H9 (cell line): ENCODE data around the gene IP6K2. TPM values are rescaled to one million over a fixed set of nuclear protein-coding genes. Genes with fewer than 3 reads are reported as not detected.

ENCODE experiments used
- DNase-seq: peaks from one replicate; pipeline ENCODE4 v3.0.0-alpha.2; 2017
- H2AFZ ChIP-seq: one replicate; pipeline ENCODE4 v1.6.1; 2013; ENCODE audit warnings: mild to moderate bottlenecking, low read length, control low read depth, moderate library complexity
- H2AK5ac ChIP-seq: 2 replicates; pipeline ENCODE4 v1.6.1; 2013; ENCODE audit warnings: low read length, control low read depth, mixed read lengths; ENCODE audit not compliant: insufficient read length
- H2BK120ac ChIP-seq: one replicate; pipeline ENCODE4 v1.6.1; 2013; ENCODE audit warnings: low read depth, mild to moderate bottlenecking, low read length, control low read depth, inconsistent platforms; ENCODE audit not compliant: poor library complexity, severe bottlenecking
- H2BK12ac ChIP-seq: 2 replicates; pipeline ENCODE4 v1.6.1; 2013; ENCODE audit warnings: low read length, control low read depth, mixed read lengths, low read depth; ENCODE audit not compliant: insufficient read length
- H2BK15ac ChIP-seq: 2 replicates; pipeline ENCODE4 v1.6.1; 2013; ENCODE audit warnings: low read depth, low read length, control low read depth
- H2BK20ac ChIP-seq: one replicate; pipeline ENCODE4 v1.6.1; 2013; ENCODE audit warnings: low read depth, mild to moderate bottlenecking, low read length, control low read depth, inconsistent platforms; ENCODE audit not compliant: poor library complexity, severe bottlenecking
- H2BK5ac ChIP-seq: 2 replicates; pipeline ENCODE4 v1.6.1; 2013; ENCODE audit warnings: low read length, control low read depth, mixed read lengths; ENCODE audit not compliant: insufficient read length
- H3K14ac ChIP-seq: 2 replicates; pipeline ENCODE4 v1.6.1; 2013; ENCODE audit warnings: low read length, control low read depth; ENCODE audit not compliant: insufficient read depth
- H3K18ac ChIP-seq: 2 replicates; pipeline ENCODE4 v1.6.1; 2013; ENCODE audit warnings: low read depth, mild to moderate bottlenecking, mixed read lengths, low read length, control low read depth; ENCODE audit not compliant: insufficient read length
- H3K23ac ChIP-seq: 2 replicates; pipeline ENCODE4 v1.6.1; 2013; ENCODE audit warnings: low read length, control low read depth, mixed read lengths, low read depth; ENCODE audit not compliant: insufficient read length
- H3K23me2 ChIP-seq: 2 replicates; pipeline ENCODE4 v1.6.1; 2013; ENCODE audit warnings: low read depth, mild to moderate bottlenecking, mixed read lengths, low read length, control low read depth; ENCODE audit not compliant: insufficient read length, poor library complexity, severe bottlenecking
- H3K27ac ChIP-seq: 2 replicates; pipeline ENCODE4 v1.5.1; 2013; ENCODE audit warnings: low read length, control low read depth, mixed read lengths, low read depth; ENCODE audit not compliant: insufficient read length
- H3K27me3 ChIP-seq: 2 replicates; pipeline ENCODE4 v1.6.1; 2013; ENCODE audit warnings: low read length, control low read depth, inconsistent platforms; ENCODE audit not compliant: insufficient read depth
- H3K4ac ChIP-seq: 2 replicates; pipeline ENCODE4 v1.6.1; 2013; ENCODE audit warnings: low read depth, mild to moderate bottlenecking, control low read depth, inconsistent platforms, low read length, moderate library complexity
- H3K4me1 ChIP-seq: 2 replicates; pipeline ENCODE4 v1.6.1; 2013; ENCODE audit warnings: low read length, control low read depth, inconsistent platforms; ENCODE audit not compliant: insufficient read depth
- H3K4me2 ChIP-seq: 2 replicates; pipeline ENCODE4 v1.6.1; 2013; ENCODE audit warnings: low read length, control low read depth, mixed read lengths; ENCODE audit not compliant: insufficient read length, insufficient read depth
- H3K56ac ChIP-seq: 2 replicates; pipeline ENCODE4 v1.6.1; 2013; ENCODE audit warnings: low read depth, mild to moderate bottlenecking, mixed read lengths, low read length, control low read depth; ENCODE audit not compliant: insufficient read length
- H3K79me1 ChIP-seq: 2 replicates; pipeline ENCODE4 v1.6.1; 2013; ENCODE audit warnings: low read depth, mild to moderate bottlenecking, moderate library complexity, low read length, control low read depth, inconsistent platforms; ENCODE audit not compliant: insufficient read depth, poor library complexity, severe bottlenecking
- H3K79me2 ChIP-seq: 2 replicates; pipeline ENCODE4 v1.6.1; 2013; ENCODE audit warnings: low read length, control low read depth, inconsistent platforms; ENCODE audit not compliant: insufficient read depth
- H3K9ac ChIP-seq: 2 replicates; pipeline ENCODE4 v1.6.1; 2013; ENCODE audit warnings: low read length, control low read depth, mixed read lengths; ENCODE audit not compliant: insufficient read length; ENCODE audit errors: extremely low read depth
- H3K9me3 ChIP-seq: one replicate; pipeline ENCODE4 v1.6.1; 2013; ENCODE audit warnings: low read depth, low read length, inconsistent platforms; ENCODE audit not compliant: control insufficient read depth
- H3T11ph ChIP-seq: one replicate; pipeline ENCODE4 v1.6.1; 2013; ENCODE audit warnings: mild to moderate bottlenecking, low read length, control low read depth, inconsistent platforms
- H4K20me1 ChIP-seq: one replicate; pipeline ENCODE4 v1.6.1; 2013; ENCODE audit not compliant: control insufficient read depth, insufficient read length, insufficient read depth
- H4K5ac ChIP-seq: 2 replicates; pipeline ENCODE4 v1.6.1; 2013; ENCODE audit warnings: low read depth, mild to moderate bottlenecking, mixed read lengths, low read length, control low read depth; ENCODE audit not compliant: insufficient read length
- H4K8ac ChIP-seq: replicated peaks from 2 replicates; pipeline ENCODE4 v1.6.1; 2013; ENCODE audit warnings: low read length, control low read depth, mixed read lengths, low read depth; ENCODE audit not compliant: insufficient read length
- H4K91ac ChIP-seq: 2 replicates; pipeline ENCODE4 v1.6.1; 2013; ENCODE audit warnings: low read depth, mild to moderate bottlenecking, moderate library complexity, mixed read lengths, low read length, control low read depth; ENCODE audit not compliant: insufficient read length
- H3K27ac Mint-ChIP-seq, 3 experiments: 2 replicates in 2 of 3; 3 replicates in 1 of 3; pipeline ENCODE4 v1.8.0; 2020 to 2021; ENCODE audit warnings: mixed read lengths in 3 of 3, mild to moderate bottlenecking in 1 of 3, moderate library complexity in 1 of 3
- H3K27me3 Mint-ChIP-seq: 2 replicates; pipeline ENCODE4 v1.8.0; 2021; ENCODE audit warnings: low read depth, mild to moderate bottlenecking, moderate library complexity, mixed read lengths
- H3K36me3 Mint-ChIP-seq, 3 experiments: 2 replicates in 2 of 3; 3 replicates in 1 of 3; pipeline ENCODE4 v1.8.0; 2020 to 2021; ENCODE audit warnings: low read depth in 3 of 3, mixed read lengths in 3 of 3; ENCODE audit not compliant: insufficient read depth in 1 of 3
- H3K4me1 Mint-ChIP-seq, 2 experiments: 2 replicates each; pipeline ENCODE4 v1.8.0; 2020; ENCODE audit warnings: mixed read lengths in 2 of 2
- H3K4me3 Mint-ChIP-seq, 2 experiments: 2 replicates in 1 of 2; 3 replicates in 1 of 2; pipeline ENCODE4 v1.8.0; 2020 to 2021; ENCODE audit warnings: mild to moderate bottlenecking in 2 of 2, mixed read lengths in 2 of 2, moderate library complexity in 1 of 2
- H3K9me3 Mint-ChIP-seq, 2 experiments: 2 replicates in 1 of 2; 3 replicates in 1 of 2; pipeline ENCODE4 v1.8.0; 2020; ENCODE audit warnings: mild to moderate bottlenecking in 2 of 2, mixed read lengths in 2 of 2, moderate library complexity in 1 of 2
- WGBS: extraction: QIAGEN DNeasy Blood & Tissue Kit; methylation state at CpG from one replicate; pipeline ENCODE4 v1.1.7; 2013; ENCODE audit warnings: missing lambda C conversion rate, low lambda C conversion rate, mixed read lengths; ENCODE audit not compliant: insufficient read length; ENCODE audit errors: extremely low coverage; 5-methylcytosine and 5-hydroxymethylcytosine counted together
- total RNA-seq: library from RNA; stranded (reverse); gene quantifications from 2 replicates; pipeline ENCODE4 v1.2.1, GENCODE V29; 2021
- TF ChIP-seq, protein P1 (sequence below): fragments of 200-600 bp; sonication (generic); conservative IDR thresholded peaks from 3 replicates; pipeline ENCODE4 v1.8.0; 2021; ENCODE audit warnings: antibody characterized with exemption, mild to moderate bottlenecking

Gene IP6K2
- total RNA-seq, 1 experiment from 2014 or later = 94.7 TPM

DNA sequence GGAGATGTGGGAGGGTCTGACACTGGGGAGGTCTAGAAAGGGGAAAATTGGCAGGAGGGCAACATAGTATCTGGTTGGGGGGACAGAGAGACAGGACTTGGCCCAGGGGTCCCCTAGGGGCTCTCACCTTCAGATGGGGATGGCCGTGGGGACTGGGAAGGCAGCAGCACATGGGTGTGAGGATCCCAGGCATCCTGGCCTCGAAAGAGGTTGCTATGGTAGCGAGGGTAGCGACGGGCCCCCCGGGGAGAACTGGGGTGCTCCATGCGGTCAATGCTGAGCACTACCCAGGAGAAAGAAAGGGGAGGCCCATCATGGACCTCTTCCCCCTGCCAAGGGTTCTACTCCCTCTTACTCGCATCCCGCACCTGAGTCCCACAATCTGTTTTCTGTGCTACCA lies 69.3 kb downstream of the IP6K2 start:
- Histone ChIP-seq H3K4me2 (no peak overlapping the region), H3K23me2 (no peaks in the 10 kb centered on the region), H3K56ac (no peak overlapping the region), H4K91ac (no peak overlapping the region), H2BK15ac (no peak overlapping the region), H4K5ac (no peak overlapping the region), H3K23ac (no peak overlapping the region), H3K79me1 (no peaks in the 10 kb centered on the region), H3K27me3 (no peaks in the 10 kb centered on the region), H3K9ac (no peak overlapping the region), H2BK5ac (no peak overlapping the region), H3K79me2 (no peaks in the 10 kb centered on the region), H3T11ph (no peak overlapping the region), H3K4ac (no peak overlapping the region), H2BK20ac (no peak overlapping the region), H3K18ac (no peak overlapping the region), H4K20me1 (peaks cover 2% of the 10 kb centered on the region), H4K8ac (no peak overlapping the region), H2BK120ac (no peak overlapping the region), H2BK12ac (no peak overlapping the region), H2AK5ac (no peak overlapping the region), H3K4me1 (no peaks in the 10 kb centered on the region), H2AFZ (no peak overlapping the region), H3K9me3 (no peaks in the 10 kb centered on the region), H3K14ac (no peak overlapping the region), H3K27ac (no peak overlapping the region)
- no peaks in the 10 kb centered on the region for H3K27me3 Mint-ChIP-seq
- peaks cover 23 to 54% (median 54%) of the 10 kb centered on the region in 3 experiments for H3K36me3 Mint-ChIP-seq
- no peaks in the 10 kb centered on the region for H3K9me3 Mint-ChIP-seq
- no peaks in the 10 kb centered on the region for H3K4me1 Mint-ChIP-seq
- no peak overlapping the region for H3K27ac Mint-ChIP-seq
- H3K4me3 Mint-ChIP-seq = no peak overlapping the region
- no CpG with 5 or more reads among the region's 9 CpGs for WGBS
- TF ChIP-seq, protein P1, sequence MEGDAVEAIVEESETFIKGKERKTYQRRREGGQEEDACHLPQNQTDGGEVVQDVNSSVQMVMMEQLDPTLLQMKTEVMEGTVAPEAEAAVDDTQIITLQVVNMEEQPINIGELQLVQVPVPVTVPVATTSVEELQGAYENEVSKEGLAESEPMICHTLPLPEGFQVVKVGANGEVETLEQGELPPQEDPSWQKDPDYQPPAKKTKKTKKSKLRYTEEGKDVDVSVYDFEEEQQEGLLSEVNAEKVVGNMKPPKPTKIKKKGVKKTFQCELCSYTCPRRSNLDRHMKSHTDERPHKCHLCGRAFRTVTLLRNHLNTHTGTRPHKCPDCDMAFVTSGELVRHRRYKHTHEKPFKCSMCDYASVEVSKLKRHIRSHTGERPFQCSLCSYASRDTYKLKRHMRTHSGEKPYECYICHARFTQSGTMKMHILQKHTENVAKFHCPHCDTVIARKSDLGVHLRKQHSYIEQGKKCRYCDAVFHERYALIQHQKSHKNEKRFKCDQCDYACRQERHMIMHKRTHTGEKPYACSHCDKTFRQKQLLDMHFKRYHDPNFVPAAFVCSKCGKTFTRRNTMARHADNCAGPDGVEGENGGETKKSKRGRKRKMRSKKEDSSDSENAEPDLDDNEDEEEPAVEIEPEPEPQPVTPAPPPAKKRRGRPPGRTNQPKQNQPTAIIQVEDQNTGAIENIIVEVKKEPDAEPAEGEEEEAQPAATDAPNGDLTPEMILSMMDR = no peak
- DNase-seq = no peak
